HFF-Myc (cell line): ENCODE measurements around the gene CLASP1.

Experiments
- DNase-seq: peaks from one replicate; pipeline ENCODE4 v3.0.0-alpha.2; 2011; ENCODE audit warnings: low read depth; ENCODE audit errors: extremely low read depth
- H3K4me3 ChIP-seq: replicated peaks from 2 replicates; pipeline ENCODE4 v1.5.1; 2011; ENCODE audit warnings: low read depth, mild to moderate bottlenecking, control low read depth, low read length
- CTCF ChIP-seq: IDR thresholded peaks from 2 replicates; pipeline ENCODE4 v1.5.1; 2012; ENCODE audit warnings: mild to moderate bottlenecking, low read depth, low read length, control low read depth; ENCODE audit errors: missing control alignments

Gene CLASP1

DNA sequence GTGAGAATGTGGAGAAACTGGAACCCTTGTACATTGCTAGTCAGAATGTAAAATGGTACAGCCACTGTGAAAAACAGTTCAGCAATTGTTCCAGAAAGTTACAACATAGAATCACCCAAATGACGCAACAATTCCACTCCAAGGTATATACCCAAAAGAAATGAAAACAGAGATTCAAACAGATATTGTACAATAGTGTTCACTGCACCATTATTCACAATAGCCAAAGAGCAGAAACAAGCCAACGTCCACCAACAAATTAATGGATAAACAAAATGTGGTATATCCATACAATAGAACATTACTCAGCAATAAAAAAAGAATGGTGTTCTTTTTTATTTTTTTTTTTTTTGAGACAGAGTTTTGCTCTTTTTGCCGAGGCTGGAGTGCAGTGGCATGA is 10.9 kb downstream of the CLASP1 start:
- no peak for TF ChIP-seq CTCF
- no peak overlapping the region for H3K4me3 ChIP-seq
- DNase-seq = no peak

DNA sequence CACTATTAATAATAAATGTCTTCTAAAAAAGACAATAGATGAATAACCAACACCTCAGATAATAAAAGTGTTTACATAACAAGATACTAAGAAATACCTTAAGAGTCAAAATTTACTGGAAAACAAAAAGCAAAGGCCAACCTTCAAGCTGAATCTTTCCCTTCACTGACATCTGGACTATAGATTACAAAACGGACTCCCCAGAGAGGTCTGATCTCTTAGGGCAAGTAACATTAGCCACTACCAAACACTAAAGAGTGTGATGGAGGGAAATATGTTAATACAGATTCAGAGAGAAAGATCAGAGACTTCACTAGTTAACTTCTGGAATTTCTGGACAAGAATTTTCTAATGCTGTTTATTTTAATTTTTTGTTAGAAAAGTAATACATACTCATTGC is 13.9 kb downstream of the CLASP1 start:
- DNase-seq = no peak
- no peak for TF ChIP-seq CTCF
- H3K4me3 ChIP-seq = no peak overlapping the region

- no peak overlapping the region for H3K4me3 ChIP-seq
- DNase-seq = no peak
- TF ChIP-seq CTCF = no peak
Measured at GRCh38 chr2:121634354-121635307, 14.6 kb downstream of the CLASP1 start.

DNA sequence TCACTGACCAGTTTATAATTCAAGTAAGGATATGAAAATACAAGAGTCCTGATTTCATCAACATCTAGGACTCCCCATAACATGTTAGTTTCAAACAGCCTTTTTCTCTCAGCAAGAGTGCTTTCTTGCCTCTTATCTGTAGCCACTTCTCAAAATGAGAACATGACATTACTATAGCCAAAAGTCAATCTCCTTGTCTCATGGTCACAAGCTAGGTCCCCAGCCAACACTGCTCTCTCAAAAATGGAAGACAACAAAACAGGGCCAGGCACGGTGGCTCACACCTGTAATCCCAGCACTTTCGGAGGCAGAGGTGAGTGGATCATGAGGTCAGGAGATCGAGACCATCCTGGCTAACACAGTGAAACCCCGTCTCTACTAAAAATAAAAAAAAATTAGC is 15.8 kb downstream of the CLASP1 start:
- no peak overlapping the region for H3K4me3 ChIP-seq
- TF ChIP-seq CTCF = no peak
- no peak for DNase-seq

DNA sequence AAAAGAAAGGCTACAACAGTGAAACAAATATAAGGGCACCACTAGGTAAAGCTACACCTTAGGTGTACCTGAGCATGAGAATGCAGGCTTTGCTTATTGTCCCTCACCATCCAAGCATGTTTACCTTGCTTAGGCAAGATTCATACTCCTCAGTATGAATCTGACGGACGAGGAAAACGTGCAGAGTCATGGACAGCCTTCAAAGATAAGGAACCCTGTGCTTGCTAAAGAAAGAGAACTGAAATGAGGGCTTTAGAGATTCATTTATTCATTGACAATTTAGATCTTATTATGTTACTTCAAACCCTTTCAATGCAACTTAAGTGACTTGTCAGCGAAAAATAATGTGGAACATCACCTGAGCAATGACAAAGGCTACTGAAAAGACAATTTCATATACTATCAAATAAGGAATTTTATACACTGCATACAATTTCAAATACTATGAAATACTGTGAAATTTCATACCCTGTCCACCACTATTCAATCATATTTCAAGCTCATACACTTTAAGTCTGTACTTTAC is 21.7 kb downstream of the CLASP1 start:
- no peak for DNase-seq

GRCh38 chr2:121626777-121627524 is 22.3 kb downstream of the CLASP1 start:
- H3K4me3 ChIP-seq = no peak overlapping the region
- DNase-seq = no peak
- TF ChIP-seq CTCF = no peak

More for the DNA sequence above, 21.7 kb downstream of the CLASP1 start:
- TF ChIP-seq CTCF = no peak
- no peak overlapping the region for H3K4me3 ChIP-seq
